ENCODE measurements around the gene ASB8.

ASB8 gene

DNA sequence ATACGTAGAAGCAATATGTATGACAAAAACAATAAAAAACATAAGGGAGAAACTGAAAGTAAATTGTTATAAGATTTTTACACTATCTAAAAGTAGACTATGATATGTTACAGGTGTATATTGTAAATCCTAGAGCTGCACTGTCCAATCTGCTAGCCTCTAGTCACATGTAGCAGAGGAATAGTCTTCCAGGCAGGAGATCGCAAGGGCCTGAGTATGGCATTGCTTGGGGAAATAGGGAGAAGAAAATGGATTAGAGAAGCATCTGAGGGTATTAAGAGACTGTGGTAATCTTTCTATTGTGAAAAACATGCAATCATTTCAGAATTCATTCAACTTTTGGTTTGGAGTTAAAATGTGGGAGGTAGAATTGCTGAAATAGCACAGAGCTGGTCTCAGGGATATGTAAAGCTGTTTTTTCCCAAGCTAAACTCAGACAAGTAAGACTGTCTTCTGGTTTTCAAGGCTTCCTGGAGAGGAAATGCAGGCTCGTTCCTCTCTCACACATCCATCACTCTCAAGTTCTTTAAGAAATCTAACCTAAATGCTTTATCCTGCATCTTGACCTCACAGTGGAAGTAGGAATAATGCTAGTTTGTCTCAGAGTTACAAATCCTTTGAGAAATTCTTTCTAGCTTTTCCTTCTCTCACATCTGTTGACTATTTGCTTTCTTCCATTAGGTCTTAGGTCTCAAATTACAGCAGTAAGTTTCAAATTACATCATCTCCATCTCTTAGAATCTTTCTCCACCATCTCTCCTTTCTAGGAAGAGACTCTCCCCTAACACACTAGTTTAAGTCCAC lies 18.5 kb upstream of the ASB8 start:
- peak; percentile 85 for ATAC-seq
- TF ChIP-seq BACH2 (CRISPR knock-in tag; IDR thresholded peaks at IDR 0.05; ENCODE audit: borderline replicate concordance) (no peak), ARNTL (CRISPR knock-in tag; IDR thresholded peaks at IDR 0.05; ENCODE audit: borderline replicate concordance, low read depth) (no peak)
- TF ChIP-seq, protein P1, sequence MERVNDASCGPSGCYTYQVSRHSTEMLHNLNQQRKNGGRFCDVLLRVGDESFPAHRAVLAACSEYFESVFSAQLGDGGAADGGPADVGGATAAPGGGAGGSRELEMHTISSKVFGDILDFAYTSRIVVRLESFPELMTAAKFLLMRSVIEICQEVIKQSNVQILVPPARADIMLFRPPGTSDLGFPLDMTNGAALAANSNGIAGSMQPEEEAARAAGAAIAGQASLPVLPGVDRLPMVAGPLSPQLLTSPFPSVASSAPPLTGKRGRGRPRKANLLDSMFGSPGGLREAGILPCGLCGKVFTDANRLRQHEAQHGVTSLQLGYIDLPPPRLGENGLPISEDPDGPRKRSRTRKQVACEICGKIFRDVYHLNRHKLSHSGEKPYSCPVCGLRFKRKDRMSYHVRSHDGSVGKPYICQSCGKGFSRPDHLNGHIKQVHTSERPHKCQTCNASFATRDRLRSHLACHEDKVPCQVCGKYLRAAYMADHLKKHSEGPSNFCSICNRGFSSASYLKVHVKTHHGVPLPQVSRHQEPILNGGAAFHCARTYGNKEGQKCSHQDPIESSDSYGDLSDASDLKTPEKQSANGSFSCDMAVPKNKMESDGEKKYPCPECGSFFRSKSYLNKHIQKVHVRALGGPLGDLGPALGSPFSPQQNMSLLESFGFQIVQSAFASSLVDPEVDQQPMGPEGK (CRISPR knock-in tag; IDR thresholded peaks at IDR 0.05; ENCODE audit: borderline replicate concordance), result no peak

DNA sequence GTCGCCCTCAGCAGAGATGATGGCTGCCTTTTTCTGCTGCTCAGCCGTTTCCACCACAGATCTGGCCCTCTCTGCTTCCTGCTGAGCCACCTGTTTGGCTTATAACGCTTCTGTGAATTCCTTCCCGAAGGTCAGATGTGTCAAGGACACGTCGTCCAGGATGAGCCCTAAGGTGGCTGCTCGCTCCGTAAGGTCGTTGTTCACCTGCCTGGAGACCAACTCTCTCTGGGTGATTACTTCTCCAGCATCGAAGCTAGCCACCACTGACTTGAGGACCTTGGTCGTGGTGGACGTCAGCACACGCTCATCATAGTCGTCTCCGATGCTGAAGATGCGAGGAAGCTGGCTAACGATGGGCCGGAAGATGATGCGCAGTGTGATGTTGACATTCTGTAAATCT lies 11.7 kb upstream of the ASB8 start:
- no peak for ATAC-seq
- TF ChIP-seq RARB (CRISPR knock-in tag; IDR thresholded peaks at IDR 0.05), result no peak
- TF ChIP-seq CSDC2 (CRISPR knock-in tag; IDR thresholded peaks at IDR 0.05), result no peak
- no peak for TF ChIP-seq ISL1 (CRISPR knock-in tag; IDR thresholded peaks at IDR 0.05)
- TF ChIP-seq, protein P2, sequence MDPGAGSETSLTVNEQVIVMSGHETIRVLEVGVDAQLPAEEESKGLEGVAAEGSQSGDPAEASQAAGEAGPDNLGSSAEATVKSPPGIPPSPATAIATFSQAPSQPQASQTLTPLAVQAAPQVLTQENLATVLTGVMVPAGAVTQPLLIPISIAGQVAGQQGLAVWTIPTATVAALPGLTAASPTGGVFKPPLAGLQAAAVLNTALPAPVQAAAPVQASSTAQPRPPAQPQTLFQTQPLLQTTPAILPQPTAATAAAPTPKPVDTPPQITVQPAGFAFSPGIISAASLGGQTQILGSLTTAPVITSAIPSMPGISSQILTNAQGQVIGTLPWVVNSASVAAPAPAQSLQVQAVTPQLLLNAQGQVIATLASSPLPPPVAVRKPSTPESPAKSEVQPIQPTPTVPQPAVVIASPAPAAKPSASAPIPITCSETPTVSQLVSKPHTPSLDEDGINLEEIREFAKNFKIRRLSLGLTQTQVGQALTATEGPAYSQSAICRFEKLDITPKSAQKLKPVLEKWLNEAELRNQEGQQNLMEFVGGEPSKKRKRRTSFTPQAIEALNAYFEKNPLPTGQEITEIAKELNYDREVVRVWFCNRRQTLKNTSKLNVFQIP (CRISPR knock-in tag; IDR thresholded peaks at IDR 0.05; ENCODE audit: borderline replicate concordance, low read depth), result no peak
- TF ChIP-seq ZFP30 (CRISPR knock-in tag; IDR thresholded peaks at IDR 0.05), result no peak
- TF ChIP-seq ESRRG (CRISPR knock-in tag; IDR thresholded peaks at IDR 0.05), result no peak
- no peak for TF ChIP-seq ZNF70 (CRISPR knock-in tag; IDR thresholded peaks at IDR 0.05)
- TF ChIP-seq ARNTL (CRISPR knock-in tag; IDR thresholded peaks at IDR 0.05; ENCODE audit: borderline replicate concordance, low read depth), result no peak
- no peak for TF ChIP-seq ZNF8 (CRISPR knock-in tag; IDR thresholded peaks at IDR 0.05)
- TF ChIP-seq TOX (CRISPR knock-in tag; IDR thresholded peaks at IDR 0.05; ENCODE audit: borderline replicate concordance), result no peak
- no peak for TF ChIP-seq ZC3H10 (CRISPR knock-in tag; IDR thresholded peaks at IDR 0.05)
- no peak for TF ChIP-seq TCF4 (CRISPR knock-in tag; IDR thresholded peaks at IDR 0.05; ENCODE audit: borderline replicate concordance)
- TF ChIP-seq ZFP3 (CRISPR knock-in tag; IDR thresholded peaks at IDR 0.05), result no peak
- no peak for TF ChIP-seq BACH2 (CRISPR knock-in tag; IDR thresholded peaks at IDR 0.05; ENCODE audit: borderline replicate concordance)

DNA sequence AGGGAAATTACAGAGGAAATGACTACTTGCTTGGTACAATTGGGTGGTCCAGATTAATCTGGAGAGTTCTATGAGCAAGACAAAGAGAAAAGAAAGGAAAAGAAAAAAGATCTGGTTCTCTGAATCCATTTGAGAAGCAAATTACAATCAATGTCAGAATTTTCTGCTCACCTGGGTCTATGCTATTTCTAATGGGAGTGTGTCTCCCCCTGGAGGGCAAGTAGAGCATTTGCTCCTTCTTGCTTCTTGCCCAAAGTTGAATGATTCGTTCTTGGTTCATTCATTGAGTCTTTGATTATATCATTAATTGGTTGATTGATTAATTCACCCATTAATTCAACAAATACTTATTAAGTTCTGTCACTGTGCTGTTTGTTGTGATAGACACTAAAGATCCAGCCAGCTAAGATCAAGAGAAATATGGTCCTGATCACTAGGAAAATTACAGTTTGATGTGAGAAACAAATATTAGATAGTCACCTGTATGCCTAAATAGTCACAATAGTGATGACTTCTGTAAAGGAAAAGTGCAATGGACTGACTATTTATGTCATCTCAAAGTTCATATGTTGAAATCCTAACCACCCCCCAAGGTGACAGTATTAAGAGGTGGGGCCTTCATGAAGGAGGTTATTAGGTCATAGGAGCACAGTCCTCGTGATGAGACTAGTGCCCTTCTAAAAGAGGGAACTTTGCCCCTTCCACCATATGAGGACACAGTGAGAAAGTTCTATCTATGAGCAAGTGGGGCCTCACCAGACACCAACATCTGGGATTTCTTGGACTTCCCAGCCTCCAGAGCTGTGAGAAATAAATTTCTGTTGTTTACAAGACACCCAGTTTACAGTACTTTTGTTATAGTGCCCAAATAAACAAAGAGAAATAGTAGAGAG lies 8.0 kb upstream of the ASB8 start:
- ATAC-seq, result peak; percentile 77
- TF ChIP-seq ZC3H10 (CRISPR knock-in tag; IDR thresholded peaks at IDR 0.05) (no peak), ZFP30 (CRISPR knock-in tag; IDR thresholded peaks at IDR 0.05) (no peak)

DNA sequence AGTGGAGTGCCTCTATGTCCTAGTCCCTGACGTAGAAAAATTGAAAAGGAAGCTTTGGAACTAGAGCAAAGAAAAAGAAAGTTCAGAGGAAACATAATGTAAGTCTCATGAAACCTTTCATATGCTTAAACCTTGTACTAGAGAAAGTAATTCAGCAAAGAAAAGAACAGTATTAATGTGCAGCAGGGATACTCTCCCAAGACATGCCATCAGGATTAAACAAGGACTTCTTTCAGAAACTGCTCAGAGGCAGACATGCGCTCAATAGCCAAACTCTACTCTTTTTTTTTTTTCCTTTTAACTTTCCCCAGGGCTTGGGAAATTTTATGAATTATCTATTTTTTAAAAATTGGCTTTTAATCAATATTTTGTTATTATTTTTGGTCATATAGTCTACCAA lies 7.1 kb upstream of the ASB8 start:
- ATAC-seq, result no peak
- TF ChIP-seq ZNF70 (CRISPR knock-in tag; IDR thresholded peaks at IDR 0.05), result no peak
- TF ChIP-seq, protein P2 (CRISPR knock-in tag; IDR thresholded peaks at IDR 0.05; ENCODE audit: borderline replicate concordance, low read depth), result no peak
- no peak for TF ChIP-seq ZC3H10 (CRISPR knock-in tag; IDR thresholded peaks at IDR 0.05)
- no peak for TF ChIP-seq PPARA (CRISPR knock-in tag; IDR thresholded peaks at IDR 0.05; ENCODE audit: borderline replicate concordance)
- no peak for TF ChIP-seq ZNF565 (CRISPR knock-in tag; conservative IDR thresholded peaks at IDR 0.05; ENCODE audit: low read depth)
- TF ChIP-seq, protein P3, sequence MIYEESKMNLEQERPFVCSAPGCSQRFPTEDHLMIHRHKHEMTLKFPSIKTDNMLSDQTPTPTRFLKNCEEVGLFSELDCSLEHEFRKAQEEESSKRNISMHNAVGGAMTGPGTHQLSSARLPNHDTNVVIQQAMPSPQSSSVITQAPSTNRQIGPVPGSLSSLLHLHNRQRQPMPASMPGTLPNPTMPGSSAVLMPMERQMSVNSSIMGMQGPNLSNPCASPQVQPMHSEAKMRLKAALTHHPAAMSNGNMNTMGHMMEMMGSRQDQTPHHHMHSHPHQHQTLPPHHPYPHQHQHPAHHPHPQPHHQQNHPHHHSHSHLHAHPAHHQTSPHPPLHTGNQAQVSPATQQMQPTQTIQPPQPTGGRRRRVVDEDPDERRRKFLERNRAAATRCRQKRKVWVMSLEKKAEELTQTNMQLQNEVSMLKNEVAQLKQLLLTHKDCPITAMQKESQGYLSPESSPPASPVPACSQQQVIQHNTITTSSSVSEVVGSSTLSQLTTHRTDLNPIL (CRISPR knock-in tag; IDR thresholded peaks at IDR 0.05; ENCODE audit: low read depth), result no peak
- TF ChIP-seq ZFP30 (CRISPR knock-in tag; IDR thresholded peaks at IDR 0.05), result no peak
- TF ChIP-seq SNAI2 (CRISPR knock-in tag; IDR thresholded peaks at IDR 0.05), result no peak
- no peak for TF ChIP-seq GLIS3 (CRISPR knock-in tag; IDR thresholded peaks at IDR 0.05)
